WTC11 (cell line): Measurements from ENCODE around the gene TUB. TPM values are rescaled to one million over a fixed set of nuclear protein-coding genes. Genes with fewer than 3 reads are reported as not detected.

Experiments used
- ATAC-seq: fragments of 200-7000 bp; cut with Tn5 transposase; 2 replicates; pipeline ENCODE4 v1.10.0; 2021; ENCODE audit warnings: mild to moderate bottlenecking, moderate library complexity
- CTCF ChIA-PET: fragments of 300-600 bp; sonication (Branson Sonifier 250); formaldehyde crosslinking; loops from one replicate; lab custom pipeline; 2021; ENCODE audit warnings: antibody characterized with exemption; lab: Charles Lee
- POLR2A ChIA-PET: fragments of 350-600 bp; sonication (Branson Sonifier 250); formaldehyde crosslinking; loops from one replicate; lab custom pipeline; 2021; ENCODE audit warnings: antibody characterized with exemption; lab: Charles Lee
- DNase-seq: peaks from one replicate; pipeline ENCODE4 v3.0.0; 2021; ENCODE audit warnings: low spot score
- H3K27ac Mint-ChIP-seq: 2 replicates; pipeline ENCODE4 v1.8.0; 2021; ENCODE audit warnings: mixed read lengths
- H3K27me3 Mint-ChIP-seq: 2 replicates; pipeline ENCODE4 v1.8.0; 2021; ENCODE audit warnings: low read depth, mild to moderate bottlenecking, moderate library complexity, mixed read lengths
- H3K36me3 Mint-ChIP-seq: 2 replicates; pipeline ENCODE4 v1.8.0; 2021; ENCODE audit warnings: mixed read lengths
- H3K4me1 Mint-ChIP-seq: 2 replicates; pipeline ENCODE4 v1.8.0; 2022; ENCODE audit warnings: mixed read lengths
- H3K4me3 Mint-ChIP-seq: 2 replicates; pipeline ENCODE4 v1.8.0; 2021; ENCODE audit warnings: mild to moderate bottlenecking, moderate library complexity, mixed read lengths
- H3K9me3 Mint-ChIP-seq: 2 replicates; pipeline ENCODE4 v1.8.0; 2021; ENCODE audit warnings: mixed read lengths
- AFF4 ChIP-seq: sonication (generic); formaldehyde crosslinking; IDR thresholded peaks from 2 replicates; pipeline ENCODE4 v1.8.1; 2023; ENCODE audit warnings: mild to moderate bottlenecking, missing genetic modification reagents, borderline replicate concordance
- ARID4B ChIP-seq: sonication (generic); formaldehyde crosslinking; IDR thresholded peaks from 2 replicates; pipeline ENCODE4 v1.8.0; 2023; ENCODE audit warnings: missing genetic modification reagents, mild to moderate bottlenecking, borderline replicate concordance
- E2F1 ChIP-seq: sonication (generic); formaldehyde crosslinking; IDR thresholded peaks from 2 replicates; pipeline ENCODE4 v1.8.0; 2022; ENCODE audit warnings: mild to moderate bottlenecking, missing genetic modification reagents
- ELF4 ChIP-seq: sonication (generic); formaldehyde crosslinking; IDR thresholded peaks from 2 replicates; pipeline ENCODE4 v1.8.1; 2022; ENCODE audit warnings: low read depth, mild to moderate bottlenecking, moderate library complexity, missing genetic modification reagents
- ERG ChIP-seq: fragments of 250-450 bp; sonication (Bioruptor Pico); IDR thresholded peaks from 2 replicates; pipeline ENCODE4 v1.8.0; 2021; ENCODE audit warnings: mild to moderate bottlenecking
- FOXJ3 ChIP-seq: sonication (generic); formaldehyde crosslinking; IDR thresholded peaks from 2 replicates; pipeline ENCODE4 v1.9.0; 2021; ENCODE audit warnings: missing genetic modification reagents, mild to moderate bottlenecking, borderline replicate concordance
- FOXP1 ChIP-seq: sonication (generic); formaldehyde crosslinking; IDR thresholded peaks from 2 replicates; pipeline ENCODE4 v1.8.0; 2022; ENCODE audit warnings: missing genetic modification reagents, mild to moderate bottlenecking, moderate library complexity, borderline replicate concordance
- GRHL2 ChIP-seq: fragments of 250-450 bp; sonication (Bioruptor Pico); IDR thresholded peaks from 2 replicates; pipeline ENCODE4 v1.8.0; 2022; ENCODE audit warnings: mild to moderate bottlenecking, moderate library complexity; ENCODE audit not compliant: insufficient replicate concordance, severe bottlenecking
- GTF2I ChIP-seq: fragments of 250-450 bp; sonication (Bioruptor Pico); conservative IDR thresholded peaks from 2 replicates; pipeline ENCODE4 v1.4.0; 2021; ENCODE audit warnings: mild to moderate bottlenecking
- IRF2 ChIP-seq: sonication (generic); formaldehyde crosslinking; IDR thresholded peaks from 2 replicates; pipeline ENCODE4 v1.8.0; 2022; ENCODE audit warnings: low read depth, missing genetic modification reagents, borderline replicate concordance
- KAT7 ChIP-seq: sonication (generic); formaldehyde crosslinking; IDR thresholded peaks from 2 replicates; pipeline ENCODE4 v1.8.1; 2023; ENCODE audit warnings: missing genetic modification reagents, mild to moderate bottlenecking, borderline replicate concordance
- MAX ChIP-seq: sonication (generic); formaldehyde crosslinking; IDR thresholded peaks from 2 replicates; pipeline ENCODE4 v1.8.0; 2022; ENCODE audit warnings: mild to moderate bottlenecking, missing genetic modification reagents
- NFATC4 ChIP-seq: fragments of 250-450 bp; sonication (Bioruptor Pico); IDR thresholded peaks from 2 replicates; pipeline ENCODE4 v1.9.0; 2021; ENCODE audit warnings: mild to moderate bottlenecking
- PRDM15 ChIP-seq: sonication (generic); formaldehyde crosslinking; IDR thresholded peaks from 2 replicates; pipeline ENCODE4 v1.8.0; 2022; ENCODE audit warnings: missing genetic modification reagents
- SP1 ChIP-seq: sonication (generic); formaldehyde crosslinking; conservative IDR thresholded peaks from 2 replicates; pipeline ENCODE4 v1.8.1; 2022; ENCODE audit warnings: missing genetic modification reagents
- TEAD4 ChIP-seq: sonication (generic); formaldehyde crosslinking; IDR thresholded peaks from 2 replicates; pipeline ENCODE4 v1.8.0; 2022; ENCODE audit warnings: mild to moderate bottlenecking, missing genetic modification reagents
- ZNF423 ChIP-seq: fragments of 250-450 bp; sonication (Bioruptor Pico); IDR thresholded peaks from 2 replicates; pipeline ENCODE4 v2.1.2; 2022; ENCODE audit warnings: mild to moderate bottlenecking, moderate library complexity
- ZNF512 ChIP-seq: sonication (generic); formaldehyde crosslinking; IDR thresholded peaks from 2 replicates; pipeline ENCODE4 v1.8.1; 2022; ENCODE audit warnings: missing genetic modification reagents, borderline replicate concordance
- ZNF671 ChIP-seq: fragments of 250-450 bp; sonication (Bioruptor Pico); IDR thresholded peaks from 2 replicates; pipeline ENCODE4 v1.8.0; 2021; ENCODE audit warnings: mild to moderate bottlenecking
- total RNA-seq: library from RNA; stranded (reverse); gene quantifications from 3 replicates; pipeline ENCODE4 v1.2.3, GENCODE V29; 2021

Gene TUB
- total RNA-seq, 1 experiment from 2014 or later = 32.1 TPM

- H3K27me3 Mint-ChIP-seq = no peaks in the 10 kb centered on the region
- no peaks in the 10 kb centered on the region for H3K36me3 Mint-ChIP-seq
- POLR2A ChIA-PET = no interaction called here
- H3K4me3 Mint-ChIP-seq = no peak overlapping the region
- ATAC-seq (no peak), DNase-seq (no peak)
- no peaks in the 10 kb centered on the region for H3K9me3 Mint-ChIP-seq
- CTCF ChIA-PET = no interaction called here
- TF ChIP-seq AFF4 = no peak
- TF ChIP-seq ARID4B = no peak
- no peak for TF ChIP-seq GRHL2 (CRISPR knock-in tag)
- TF ChIP-seq MAX = no peak
- no peak for TF ChIP-seq E2F1 (CRISPR knock-in tag)
- no peak for TF ChIP-seq GTF2I (CRISPR knock-in tag)
- TF ChIP-seq SP1 (CRISPR knock-in tag) = no peak
- no peak for TF ChIP-seq ZNF512
- TF ChIP-seq PRDM15 (CRISPR knock-in tag) = no peak
- TF ChIP-seq FOXJ3 (CRISPR knock-in tag) = no peak
- no peak for TF ChIP-seq ELF4 (CRISPR knock-in tag)
- TF ChIP-seq ZNF423 (CRISPR knock-in tag) = no peak
- no peak for TF ChIP-seq KAT7 (CRISPR knock-in tag)
- no peak for TF ChIP-seq ZNF671 (CRISPR knock-in tag)
- TF ChIP-seq FOXP1 (CRISPR knock-in tag) = no peak
- TF ChIP-seq ERG = no peak
- TF ChIP-seq NFATC4 (CRISPR knock-in tag) = no peak
- no peak for TF ChIP-seq IRF2 (CRISPR knock-in tag)
- TF ChIP-seq TEAD4 = no peak
- H3K27ac Mint-ChIP-seq = no peak overlapping the region
- H3K4me1 Mint-ChIP-seq = peaks cover 20% of the 10 kb centered on the region
Observed at GRCh38 chr11:8065031-8065430, 16.0 kb upstream of the TUB start.
